ENCODE results near the gene TRIP4.
"Not testable (repeated sequence)": the region's sequence is repeated elsewhere in the genome, so short reads cannot be mapped to it uniquely, and the experiment has no call there.

TRIP4 gene

GRCh38 chr15:64490598-64491259 is 103.1 kb downstream of the TRIP4 start:
- no peak for DNase-seq (ENCODE audit: low spot score)

GRCh38 chr15:64493641-64494040 is 106.0 kb downstream of the TRIP4 start:
- no peak for DNase-seq (ENCODE audit: low spot score)

- not testable (repeated sequence) for DNase-seq (ENCODE audit: low spot score)
Observed at GRCh38 chr15:64495968-64496367, 108.3 kb downstream of the TRIP4 start.

- no peak for DNase-seq (ENCODE audit: low spot score)
Observed at GRCh38 chr15:64500695-64501395, 113.2 kb downstream of the TRIP4 start.

GRCh38 chr15:64501396-64501715 is 113.7 kb downstream of the TRIP4 start:
- no peak for DNase-seq (ENCODE audit: low spot score)

GRCh38 chr15:64502151-64502550 is 114.5 kb downstream of the TRIP4 start:
- no peak for DNase-seq (ENCODE audit: low spot score)

- no peak for DNase-seq (ENCODE audit: low spot score)
Observed at GRCh38 chr15:64502551-64502950, 114.9 kb downstream of the TRIP4 start.

- no peak for DNase-seq (ENCODE audit: low spot score)
Observed at GRCh38 chr15:64503197-64503596, 115.6 kb downstream of the TRIP4 start.

GRCh38 chr15:64503640-64504039 is 116.0 kb downstream of the TRIP4 start:
- DNase-seq (ENCODE audit: low spot score), result no peak
